HG03196 (cell line): ENCODE results near the gene NALCN.

Experiments
- ATAC-seq: cut with Tn5 transposase; IDR thresholded peaks from one replicate; pipeline ENCODE4 v1.9.1; 2021; ENCODE audit not compliant: unreplicated experiment

Gene NALCN

GRCh38 chr13:101416181-101417042 lies at the start of gene NALCN:
Gene NALCN, minus strand, starts transcription at chr13:101416508. Its CDS starts 17,382 bp downstream, at chr13:101399126.
- no peak for ATAC-seq

- no peak for ATAC-seq
Measured at GRCh38 chr13:101465877-101466276, 49.6 kb upstream of the NALCN start.

- ATAC-seq = no peak
Measured at GRCh38 chr13:101457176-101457575, 40.9 kb upstream of the NALCN start.

- no peak for ATAC-seq
Measured at GRCh38 chr13:101455863-101456262, 39.6 kb upstream of the NALCN start.

GRCh38 chr13:101454767-101455166 lies 38.5 kb upstream of the NALCN start:
- no peak for ATAC-seq

GRCh38 chr13:101453784-101454201 lies 37.5 kb upstream of the NALCN start:
- no peak for ATAC-seq

- ATAC-seq = no peak
Measured at GRCh38 chr13:101452519-101453485, 36.5 kb upstream of the NALCN start, which contains the start of gene ITGBL1. Gene ITGBL1, plus strand, starts transcription at chr13:101452675. Its CDS starts 159 bp downstream, at chr13:101452834.

GRCh38 chr13:101451641-101452040 lies 35.3 kb upstream of the NALCN start:
- ATAC-seq = no peak

- no peak for ATAC-seq
Measured at GRCh38 chr13:101450749-101451130, 34.4 kb upstream of the NALCN start.

GRCh38 chr13:101449790-101450748 lies 33.8 kb upstream of the NALCN start:
- no peak for ATAC-seq

GRCh38 chr13:101447852-101448251 lies 31.5 kb upstream of the NALCN start:
- no peak for ATAC-seq

GRCh38 chr13:101434486-101434885 lies 18.2 kb upstream of the NALCN start:
- no peak for ATAC-seq

- ATAC-seq = no peak
Measured at GRCh38 chr13:101433895-101434294, 17.6 kb upstream of the NALCN start.

GRCh38 chr13:101429733-101430132 lies 13.4 kb upstream of the NALCN start:
- ATAC-seq = no peak

- no peak for ATAC-seq
Measured at GRCh38 chr13:101425623-101426022, 9.3 kb upstream of the NALCN start.

- no peak for ATAC-seq
Measured at GRCh38 chr13:101425156-101425471, 8.8 kb upstream of the NALCN start.

GRCh38 chr13:101424381-101425155 lies 8.3 kb upstream of the NALCN start:
- ATAC-seq = no peak

GRCh38 chr13:101423872-101424271 lies 7.6 kb upstream of the NALCN start:
- no peak for ATAC-seq

- no peak for ATAC-seq
Measured at GRCh38 chr13:101417501-101417900, 1.2 kb upstream of the NALCN start.

GRCh38 chr13:101417043-101417406 lies 717 bp upstream of the NALCN start:
- ATAC-seq = no peak
